SK-N-SH (cell line): ENCODE measurements around the gene MAP4K5. TPM values are rescaled to one million over a fixed set of nuclear protein-coding genes. Genes with fewer than 3 reads are reported as not detected.
A peak's percentile ranks its signal among the peaks of the same experiment; 100 is the strongest.

Source experiments
- CTCF ChIA-PET: fragments of 300-600, 350-600 bp; formaldehyde crosslinking; extraction: SDS; loops from one replicate; lab custom pipeline; 2021; lab: Yijun Ruan, JAX
- POLR2A ChIA-PET: fragments of 350-600 bp; sonication (Branson Sonifier 250); formaldehyde crosslinking; extraction: SDS; loops from one replicate; lab custom pipeline; 2020; ENCODE audit warnings: antibody characterized with exemption, inconsistent platforms; lab: Yijun Ruan, JAX
- DNase-seq: peaks from one replicate; pipeline ENCODE4 v3.0.0; 2012
- H2AFZ ChIP-seq: fragments of 200-600 bp; sonication (generic); 2 replicates; pipeline ENCODE4 v1.8.1; 2016; ENCODE audit warnings: antibody characterized with exemption, mild to moderate bottlenecking, low read depth
- H3F3A ChIP-seq: fragments of 200-600 bp; sonication (generic); replicated peaks from 2 replicates; pipeline ENCODE3; 2016; ENCODE audit warnings: antibody characterized with exemption, mild to moderate bottlenecking; ENCODE audit not compliant: insufficient read depth
- H3K27ac ChIP-seq, 2 experiments: fragments of 200-500 bp in 1 of 2; fragments of 200-600 bp in 1 of 2; sonication (Bioruptor generic) in 1 of 2; sonication (generic), shearing (Covaris generic) in 1 of 2; 2 replicates each; pipeline versions ENCODE4 v1.5.1 to v1.6.1; 2014 to 2016; ENCODE audit warnings: low read depth in 2 of 2, inconsistent platforms in 1 of 2, low read length in 1 of 2, mild to moderate bottlenecking in 1 of 2, mixed read lengths in 1 of 2
- H3K27me3 ChIP-seq: fragments of 200-600 bp; sonication (generic), shearing (Covaris generic); 2 replicates; pipeline ENCODE4 v1.6.1; 2016; ENCODE audit warnings: mixed run types; ENCODE audit not compliant: insufficient read depth
- H3K36me3 ChIP-seq, 2 experiments: fragments of 200-500 bp in 1 of 2; fragments of 200-600 bp in 1 of 2; sonication (Bioruptor generic) in 1 of 2; sonication (generic) in 1 of 2; replicated peaks in 1 of 2; 2 replicates each; pipeline versions ENCODE3 to v1.5.1; 2014 to 2016; ENCODE audit warnings: low read length in 1 of 2, mild to moderate bottlenecking in 1 of 2; ENCODE audit not compliant: insufficient read depth in 2 of 2, control insufficient read depth in 1 of 2
- H3K4me1 ChIP-seq, 2 experiments: fragments of 200-500 bp in 1 of 2; fragments of 200-600 bp in 1 of 2; sonication (Bioruptor generic) in 1 of 2; sonication (generic), shearing (Covaris generic) in 1 of 2; 2 replicates each; pipeline versions ENCODE4 v1.5.1 to v1.6.1; 2014 to 2016; ENCODE audit warnings: low read depth in 1 of 2, low read length in 1 of 2, mixed run types in 1 of 2; ENCODE audit not compliant: insufficient read depth in 2 of 2, control insufficient read depth in 1 of 2
- H3K4me2 ChIP-seq: fragments of 200-600 bp; sonication (generic), shearing (Covaris generic); 2 replicates; pipeline ENCODE4 v1.6.1; 2017; ENCODE audit warnings: mixed run types
- H3K4me3 ChIP-seq, 2 experiments: fragments of 200-500 bp in 1 of 2; fragments of 200-600 bp in 1 of 2; sonication (Bioruptor generic) in 1 of 2; sonication (generic), shearing (Covaris generic) in 1 of 2; 2 replicates each; pipeline versions ENCODE4 v1.5.1 to v1.8.1; 2014 to 2016; ENCODE audit warnings: low read depth in 2 of 2, inconsistent platforms in 1 of 2, low read length in 1 of 2, mild to moderate bottlenecking in 1 of 2, mixed read lengths in 1 of 2, moderate library complexity in 1 of 2
- H3K79me2 ChIP-seq: fragments of 200-600 bp; sonication (generic); 2 replicates; pipeline ENCODE4 v1.8.1; 2017; ENCODE audit warnings: mild to moderate bottlenecking; ENCODE audit not compliant: insufficient read depth
- H3K9ac ChIP-seq: fragments of 200-600 bp; sonication (generic); 2 replicates; pipeline ENCODE4 v1.6.1; 2017; ENCODE audit warnings: mixed run types
- H3K9me2 ChIP-seq: fragments of 200-600 bp; sonication (generic); 2 replicates; pipeline ENCODE4 v1.6.1; 2017; ENCODE audit warnings: mixed run types
- H3K9me3 ChIP-seq: fragments of 200-600 bp; sonication (generic); 2 replicates; pipeline ENCODE4 v1.6.1; 2017; ENCODE audit warnings: mixed run types, mild to moderate bottlenecking, moderate library complexity
- H4K20me1 ChIP-seq: fragments of 200-600 bp; sonication (generic); 2 replicates; pipeline ENCODE4 v1.6.1; 2017; ENCODE audit warnings: mild to moderate bottlenecking, mixed run types; ENCODE audit not compliant: insufficient read depth
- CTCF ChIP-seq: fragments of 200-600 bp; sonication (generic); IDR thresholded peaks from 2 replicates; pipeline ENCODE4 v1.6.1; 2017; ENCODE audit warnings: antibody characterized with exemption, mild to moderate bottlenecking, moderate library complexity
- EP300 ChIP-seq, 2 experiments: IDR thresholded peaks; 2 replicates each; pipeline versions ENCODE4 v1.4.0 to v1.6.1; 2012; ENCODE audit warnings: borderline replicate concordance in 1 of 2, low read depth in 1 of 2, low read length in 1 of 2
- EZH2phosphoT487 ChIP-seq: fragments of 200-600 bp; sonication (generic); IDR thresholded peaks from 2 replicates; pipeline ENCODE4 v1.6.1; 2017; ENCODE audit warnings: low read depth, mixed run types, mild to moderate bottlenecking, antibody characterized with exemption, moderate library complexity, borderline replicate concordance
- FOSL2 ChIP-seq: IDR thresholded peaks from 2 replicates; pipeline ENCODE4 v1.4.0; 2012; ENCODE audit warnings: low read depth, mild to moderate bottlenecking, moderate library complexity, borderline replicate concordance
- GATA2 ChIP-seq: sonication (generic); formaldehyde crosslinking; IDR thresholded peaks from 2 replicates; pipeline ENCODE4 v1.5.0; 2020; ENCODE audit warnings: mild to moderate bottlenecking, missing genetic modification reagents
- IRF3 ChIP-seq: fragments of 150-350 bp; IDR thresholded peaks from 2 replicates; pipeline ENCODE4 v1.6.1; 2016; ENCODE audit warnings: mild to moderate bottlenecking, low read depth, low read length
- JUND ChIP-seq: IDR thresholded peaks from 2 replicates; pipeline ENCODE4 v1.4.0; 2012
- MEF2A ChIP-seq: IDR thresholded peaks from 2 replicates; pipeline ENCODE4 v1.4.0; 2012; ENCODE audit warnings: low read depth, borderline replicate concordance
- PBX3 ChIP-seq: IDR thresholded peaks from 2 replicates; pipeline ENCODE4; 2012
- RAD21 ChIP-seq: IDR thresholded peaks from 2 replicates; pipeline ENCODE4 v1.6.1; 2012; ENCODE audit warnings: mild to moderate bottlenecking, low read length
- RCOR1 ChIP-seq: fragments of 150-350 bp; IDR thresholded peaks from 2 replicates; pipeline ENCODE4 v1.6.1; 2017; ENCODE audit warnings: antibody characterized with exemption, low read length
- REST ChIP-seq: IDR thresholded peaks from 2 replicates; pipeline ENCODE4 v1.6.1; 2012; ENCODE audit warnings: mild to moderate bottlenecking, low read depth, low read length, moderate library complexity
- TCF12 ChIP-seq: IDR thresholded peaks from 2 replicates; pipeline ENCODE4 v1.4.0; 2012
- TEAD4 ChIP-seq: IDR thresholded peaks from 2 replicates; pipeline ENCODE4 v1.4.0; 2012; ENCODE audit warnings: mild to moderate bottlenecking, borderline replicate concordance; ENCODE audit not compliant: insufficient read depth
- WGBS: methylation state at CpG from one replicate; pipeline ENCODE4 v1.1.6; 2017; ENCODE audit warnings: low lambda C conversion rate; 5-methylcytosine and 5-hydroxymethylcytosine counted together
- polyA plus RNA-seq, 3 experiments: library from polyadenylated mRNA; depleted of rRNA; stranded (reverse); fragments of >200 nt; gene quantifications; 2 replicates each; pipeline ENCODE4 v1.2.3, GENCODE V29; 2012

The MAP4K5 gene
- polyA plus RNA-seq, 1 of the 3 experiments (the other 2 are of a cell fraction), result 31.8 TPM

- TF ChIP-seq GATA2 (CRISPR knock-in tag), result no peak
- peak; percentile 69 for TF ChIP-seq TCF12
- TF ChIP-seq RAD21, result no peak
- TF ChIP-seq, all 33 proteins: peak for 13
These were observed 4.4 kb downstream of the MAP4K5 start (continued) for GRCh38 chr14:50528000-50528399.

GRCh38 chr14:50524731-50525515, 7.4 kb downstream of the MAP4K5 start:
- Histone ChIP-seq H4K20me1 (peaks cover 67% of the 10 kb centered on the region), H3K4me3 (no peak overlapping the region), H3K36me3 (peaks cover 0 to 20% of the 10 kb centered on the region in 2 experiments), H3K4me1 (peaks cover 16 to 50% of the 10 kb centered on the region in 2 experiments), H2AFZ (no peak overlapping the region), H3K27ac (peak overlapping the region in 1 of 2 experiments; percentile 95; a peak in 2 of 4 replicates), H3K9me3 (no peaks in the 10 kb centered on the region), H3K27me3 (no peaks in the 10 kb centered on the region), H3K9ac (0 out of 2 replicates have a peak overlapping the region, but pooled peaks have one; percentile 2), H3F3A (peaks cover 62% of the 10 kb centered on the region), H3K9me2 (no peaks in the 10 kb centered on the region), H3K4me2 (peak overlapping the region; percentile 50), H3K79me2 (peaks cover 98% of the 10 kb centered on the region)
- DNase-seq, result no peak
- ChIA-PET POLR2A (no interaction called here), CTCF (interaction anchor here (0.6 kb wide), 2 partner anchors 11 to 99 kb away, joined by 3 to 4 read pairs; no protein-coding TSS in a partner anchor)
- 66% methylated on average over 6 of the region's 6 CpGs for WGBS
- peak; percentile 91 for TF ChIP-seq TCF12
- peak in 1 of 2 experiments; percentile 39; a peak in 1 of 4 replicates for TF ChIP-seq EP300 (IDR thresholded peaks at IDR 0.05; ENCODE audit: borderline replicate concordance in 1 of 2, low read depth in 1 of 2, low read length in 1 of 2)
- TF ChIP-seq GATA2 (CRISPR knock-in tag), result 0 out of 2 replicates have a peak, but pooled peaks have one; percentile 25
- peak; percentile 84 for TF ChIP-seq PBX3
- TF ChIP-seq JUND, result peak; percentile 45; the same call in 1 of the 2 replicates
- no peak for TF ChIP-seq REST
- peak; percentile 16; the same call in 1 of the 2 replicates for TF ChIP-seq RCOR1
- TF ChIP-seq MEF2A, result 0 out of 2 replicates have a peak, but pooled peaks have one; percentile 30
- TF ChIP-seq TEAD4, result 0 out of 2 replicates have a peak, but pooled peaks have one; percentile 13
- TF ChIP-seq FOSL2, result peak; percentile 11; the same call in 1 of the 2 replicates
- no peak for TF ChIP-seq IRF3
- no peak for TF ChIP-seq EZH2phosphoT487
- no peak for TF ChIP-seq CTCF
